Measurements from ENCODE around the gene PCBP2. TPM values are rescaled to one million over a fixed set of nuclear protein-coding genes. Genes with fewer than 3 reads are reported as not detected.
"Not testable (repeated sequence)": the region's sequence is repeated elsewhere in the genome, so short reads cannot be mapped to it uniquely, and the experiment has no call there.

Gene PCBP2
- total RNA-seq, 1 experiment from 2014 or later = 148 TPM

DNA sequence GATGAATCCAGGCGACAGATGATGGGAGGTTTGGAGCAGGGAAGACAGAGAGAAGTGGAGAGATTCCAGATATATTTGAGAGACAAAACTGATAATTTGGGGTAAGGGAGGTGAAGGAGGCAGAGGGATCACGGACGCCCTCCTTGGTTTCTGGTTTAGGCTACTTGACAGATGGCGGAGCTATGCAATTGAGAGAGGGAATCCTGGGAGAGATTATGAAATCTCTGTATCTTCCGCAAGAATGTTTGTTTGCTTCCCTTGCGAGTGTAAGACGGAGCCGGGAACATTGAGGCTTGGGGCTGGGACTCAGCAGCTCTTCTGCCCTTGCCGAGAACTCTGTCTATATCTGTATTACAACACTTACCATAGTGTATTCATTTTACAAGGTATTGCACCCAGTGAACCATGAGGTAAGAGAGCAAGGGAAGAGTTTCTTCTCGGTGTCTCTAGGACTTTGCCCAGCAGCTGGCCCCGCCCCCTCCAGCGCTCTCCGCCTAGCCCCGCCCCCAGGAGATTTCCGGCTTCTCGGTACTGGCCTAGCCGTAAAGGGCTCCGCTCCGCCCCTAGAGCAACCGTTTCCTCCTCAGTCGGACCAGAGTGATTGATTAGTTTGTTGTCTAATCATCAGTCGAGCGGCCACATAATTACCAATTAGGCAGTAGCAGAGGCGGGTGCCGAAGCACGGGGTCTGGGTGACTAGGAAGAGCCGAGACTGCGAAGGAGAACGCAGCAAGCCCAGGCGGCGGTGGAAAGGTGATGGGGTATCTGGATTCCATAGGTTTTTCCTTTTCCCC, 10.7 kb upstream of the PCBP2 start, which contains the start of gene PRR13:
Gene PRR13, plus strand, starts transcription at position 695 of the 794 bp plus-strand sequence. CDS start 981 bp downstream, outside the sequence.
- DNase-seq (ENCODE audit: low read depth) = peak; percentile 99

DNA sequence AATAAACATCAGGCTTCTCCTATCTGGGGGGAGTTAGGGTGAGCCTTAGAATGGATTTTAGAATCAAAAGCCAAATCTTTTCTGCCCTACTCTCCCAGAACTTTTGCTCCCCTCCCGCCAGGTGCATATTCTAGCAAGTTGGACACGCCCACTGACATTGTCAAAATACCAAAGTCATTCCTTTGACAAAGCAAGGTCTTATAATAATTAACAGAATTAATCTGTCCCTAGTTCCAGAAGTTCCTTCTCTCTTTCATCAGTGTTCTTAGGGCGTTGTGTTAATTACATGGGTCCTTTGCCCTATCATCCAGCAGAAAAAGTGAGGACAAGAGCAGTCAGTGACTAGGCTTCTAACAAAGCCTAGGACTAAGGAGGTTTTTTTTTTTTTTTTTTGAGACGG, 7.9 kb upstream of the PCBP2 start:
- no peak for DNase-seq (ENCODE audit: low read depth)

DNA sequence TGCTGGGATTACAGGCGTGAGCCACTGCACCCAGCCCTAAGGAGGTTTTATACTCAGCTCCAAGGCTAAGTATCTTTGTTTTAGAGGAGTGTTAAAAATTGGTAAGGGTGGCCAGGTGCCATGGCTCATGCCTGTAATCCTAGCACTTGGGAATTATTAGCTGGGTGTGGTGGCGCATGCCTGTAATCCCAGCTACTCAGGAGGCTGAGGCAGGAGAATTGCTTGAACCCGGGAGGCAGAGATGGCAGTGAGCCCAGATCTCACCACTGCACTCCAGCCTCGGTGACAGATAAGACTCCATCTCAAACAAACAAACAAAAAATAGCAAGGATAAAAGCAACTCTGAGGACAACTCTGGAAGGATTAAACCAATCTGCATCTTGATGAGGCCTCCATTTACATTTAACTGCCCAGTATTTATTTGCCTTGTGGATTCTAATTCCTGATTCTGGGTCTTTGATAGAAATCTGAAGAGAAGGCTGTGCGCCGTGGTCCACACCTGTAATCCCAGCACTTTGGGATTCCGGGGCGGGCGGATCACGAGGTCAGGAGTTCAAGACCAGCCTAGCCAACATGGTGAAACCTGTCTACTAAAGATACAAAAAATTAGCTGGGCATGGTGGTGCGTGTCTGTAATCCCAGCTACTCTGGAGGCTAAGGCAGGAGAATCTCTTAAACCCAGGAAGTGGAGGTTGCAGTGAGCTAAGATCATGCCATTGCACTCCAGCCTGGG, 7.1 kb upstream of the PCBP2 start:
- DNase-seq (ENCODE audit: low read depth) = not testable (repeated sequence)

DNA sequence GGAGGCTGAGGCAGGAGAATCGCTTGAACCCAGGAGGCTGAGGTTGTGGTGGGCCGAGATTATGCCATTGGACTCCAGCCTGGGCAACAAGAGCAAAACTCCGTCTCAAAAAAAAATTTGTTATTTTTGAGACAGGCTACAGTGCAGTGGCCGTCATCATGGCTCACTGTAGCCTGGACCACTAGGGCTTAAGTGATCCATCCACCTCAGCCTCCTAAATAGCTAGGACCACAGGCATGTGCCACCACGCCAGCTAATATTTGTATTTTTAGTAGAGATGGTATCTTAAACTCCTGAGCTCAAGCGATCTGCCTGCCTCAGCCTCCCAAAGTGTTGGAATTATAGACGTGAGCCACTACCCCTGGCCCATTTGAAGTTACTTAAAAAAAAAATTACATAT, 966 bp upstream of the PCBP2 start:
- DNase-seq (ENCODE audit: low read depth) = no peak

DNA sequence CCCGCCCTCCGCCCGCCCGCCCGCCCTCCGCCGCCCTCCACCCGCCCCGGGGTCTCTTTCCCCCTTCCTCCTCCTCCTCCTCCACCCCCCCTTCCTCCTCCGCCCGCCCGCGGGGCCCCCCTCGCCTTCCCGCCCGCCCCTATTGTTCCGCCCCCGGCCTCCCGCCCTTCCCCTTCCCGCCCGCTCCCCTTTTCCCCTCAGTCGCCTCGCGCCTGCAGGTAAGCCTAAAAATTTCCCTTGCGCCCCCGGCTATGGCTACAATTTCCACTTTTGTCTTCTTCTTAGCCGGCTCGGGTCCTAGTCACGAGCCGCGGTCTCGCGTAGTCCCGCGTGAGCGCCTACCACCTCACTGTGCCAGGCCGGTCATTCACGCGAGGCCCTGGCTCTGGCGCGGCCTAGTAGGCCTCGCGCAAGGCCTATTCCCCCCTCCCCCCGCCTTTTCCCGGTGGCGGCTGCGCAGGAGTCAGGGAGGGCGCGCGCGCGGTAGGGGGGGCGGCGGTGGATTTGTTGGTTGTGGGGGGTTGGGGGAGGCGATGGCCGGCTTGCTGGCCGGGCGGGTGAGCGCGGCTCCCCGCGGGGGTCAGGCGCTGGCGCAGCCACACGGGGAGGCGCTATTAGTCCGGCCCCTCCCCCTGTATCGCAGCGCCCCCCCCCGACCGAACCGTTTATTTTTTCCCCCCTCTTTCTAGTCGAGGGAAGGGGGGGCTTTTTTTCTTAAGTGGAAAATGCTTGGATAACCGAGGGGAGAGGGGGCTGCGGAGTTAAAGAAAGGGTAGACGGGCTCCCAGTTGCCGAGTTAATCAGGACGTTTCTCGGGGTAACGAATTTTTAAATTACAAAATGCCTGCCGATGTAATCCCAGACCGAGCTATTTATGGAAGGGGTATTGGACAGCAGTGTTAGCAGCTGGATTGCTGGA, 516 bp downstream of the PCBP2 start:
- DNase-seq (ENCODE audit: low read depth) = peak; percentile 87

DNA sequence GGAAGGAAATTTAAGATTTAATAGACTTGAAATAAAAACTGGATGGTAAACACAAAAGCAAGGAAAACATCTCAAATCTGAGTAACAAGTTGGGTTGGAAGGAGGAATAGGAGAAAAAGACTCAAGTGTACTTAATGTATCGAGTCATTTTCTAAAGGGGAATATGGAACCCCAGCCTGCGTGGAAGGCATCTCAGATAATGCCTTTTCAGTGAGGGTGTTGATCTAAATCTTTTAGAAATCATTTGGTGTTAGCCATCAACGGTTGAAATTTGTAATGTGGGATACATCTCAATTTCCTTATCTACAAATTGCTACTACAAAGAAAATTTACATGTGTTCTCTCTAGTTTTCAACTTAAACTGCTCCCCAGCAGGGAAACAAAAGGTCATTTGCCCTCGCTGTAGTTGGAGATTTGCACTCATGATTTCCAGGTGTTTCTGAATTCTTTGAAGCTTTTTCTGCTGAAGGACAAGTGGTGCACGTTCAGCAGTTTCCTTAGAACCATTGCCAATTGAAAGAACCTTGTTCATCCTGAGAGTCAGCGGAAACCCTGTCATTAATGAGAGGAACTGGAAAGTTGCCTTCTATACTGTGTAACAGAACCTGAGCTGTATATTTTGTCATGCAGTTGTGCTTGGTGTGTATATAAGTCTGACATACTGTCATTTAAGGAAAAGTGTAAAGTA, 2.2 kb downstream of the PCBP2 start:
- no peak for DNase-seq (ENCODE audit: low read depth)

DNA sequence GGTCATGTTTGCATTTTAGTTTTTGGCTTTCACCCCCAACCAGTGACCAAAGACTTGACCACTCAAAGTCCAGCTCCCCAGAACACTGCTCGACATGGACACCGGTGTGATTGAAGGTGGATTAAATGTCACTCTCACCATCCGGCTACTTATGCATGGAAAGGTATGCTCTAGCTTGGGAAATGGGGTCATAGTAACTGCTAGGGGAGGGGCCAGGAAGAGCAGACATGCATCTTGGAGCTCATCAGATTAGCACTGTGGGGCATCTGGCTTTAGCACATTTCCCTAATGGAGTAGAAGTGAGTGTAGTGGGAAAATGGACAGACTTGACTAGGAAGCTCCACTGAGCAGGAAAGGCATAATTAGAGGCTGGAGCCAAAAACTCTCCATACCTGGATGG, 2.8 kb downstream of the PCBP2 start:
- no peak for DNase-seq (ENCODE audit: low read depth)

DNA sequence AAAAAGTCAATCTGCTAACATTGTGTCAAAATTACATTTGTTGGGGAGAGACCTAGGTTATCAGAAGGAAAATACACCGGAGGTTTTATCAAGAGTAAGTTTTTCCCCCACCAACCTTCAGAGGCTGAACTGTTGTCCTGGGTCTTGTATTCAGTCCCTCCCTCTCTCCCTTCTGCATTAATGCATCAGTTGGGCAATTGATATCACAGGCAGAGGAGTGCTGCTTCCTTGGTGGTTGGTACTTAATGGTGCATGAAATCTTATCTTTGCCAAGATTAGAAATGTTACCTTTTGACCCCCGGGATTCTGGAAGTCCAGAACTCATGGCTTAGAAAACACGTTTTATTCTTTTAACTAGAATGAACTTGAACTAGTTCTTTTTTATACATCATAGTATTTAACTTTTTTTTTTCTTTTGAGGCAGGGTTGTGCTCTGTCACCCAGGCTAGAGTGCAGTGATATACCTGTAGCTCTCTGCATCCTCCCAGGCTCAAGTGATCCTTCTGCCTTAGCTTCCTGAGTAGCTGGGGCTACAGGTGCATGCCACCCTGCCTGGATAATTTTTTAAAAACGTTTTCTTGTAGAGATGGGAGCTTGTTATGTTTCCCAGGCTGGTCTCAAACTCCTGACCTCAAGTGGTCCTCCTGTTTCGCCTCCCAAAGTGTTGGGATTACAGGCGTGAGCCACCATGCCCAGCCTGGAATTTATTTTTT, 4.9 kb downstream of the PCBP2 start:
- DNase-seq (ENCODE audit: low read depth) = no peak

DNA sequence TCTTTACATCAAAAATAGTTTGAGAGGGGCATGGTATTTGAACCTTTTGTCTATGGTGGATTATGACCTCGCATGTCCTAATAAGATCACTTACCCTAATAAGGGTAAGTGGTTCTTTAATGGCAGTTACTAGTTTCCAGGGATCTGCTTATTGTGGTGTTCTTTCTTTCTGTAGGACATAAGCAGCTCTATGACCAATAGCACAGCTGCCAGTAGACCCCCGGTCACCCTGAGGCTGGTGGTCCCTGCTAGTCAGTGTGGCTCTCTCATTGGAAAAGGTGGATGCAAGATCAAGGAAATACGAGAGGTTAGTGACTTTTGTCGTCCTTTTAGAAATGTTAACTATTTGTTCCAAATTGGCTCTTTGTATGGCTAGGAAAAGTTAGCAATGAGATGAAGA, 7.2 kb downstream of the PCBP2 start:
- no peak for DNase-seq (ENCODE audit: low read depth)

DNA sequence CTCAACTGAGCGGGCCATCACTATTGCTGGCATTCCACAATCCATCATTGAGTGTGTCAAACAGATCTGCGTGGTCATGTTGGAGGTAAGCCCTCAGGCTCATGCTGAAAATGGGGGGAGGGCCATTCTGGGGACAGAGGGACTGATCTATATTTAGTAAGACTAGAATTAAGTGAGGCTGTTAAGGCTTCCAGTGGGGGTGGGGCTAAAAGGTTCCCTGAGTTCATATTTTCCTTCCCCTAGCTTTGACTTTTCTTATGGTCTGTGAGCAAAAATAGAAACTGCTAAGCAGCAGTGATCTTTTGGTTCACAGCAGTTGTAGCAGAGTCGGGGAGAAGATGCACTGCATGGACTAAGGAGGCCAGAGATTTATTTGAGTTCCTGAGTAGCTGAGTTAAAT, 9.2 kb downstream of the PCBP2 start:
- no peak for DNase-seq (ENCODE audit: low read depth)

DNA sequence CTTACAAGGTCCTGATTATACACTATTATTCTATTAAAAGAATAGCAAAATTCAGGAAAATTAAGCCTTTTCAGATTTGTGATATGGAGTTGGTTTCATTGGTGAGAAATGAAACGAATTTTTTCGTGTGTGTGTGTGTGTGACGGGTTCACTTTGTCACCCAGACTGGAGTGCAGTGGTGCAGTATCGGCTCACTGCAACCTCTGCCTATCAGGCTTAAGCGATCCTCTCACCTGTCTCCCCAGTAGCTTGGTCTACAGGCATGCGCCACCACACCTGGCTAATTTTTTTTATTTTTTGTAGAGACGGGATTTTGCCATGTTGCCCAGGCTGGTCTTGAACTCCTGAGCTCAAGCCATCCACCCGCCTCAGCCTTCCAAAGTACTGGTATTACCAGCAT, 9.7 kb downstream of the PCBP2 start:
- no peak for DNase-seq (ENCODE audit: low read depth)

DNA sequence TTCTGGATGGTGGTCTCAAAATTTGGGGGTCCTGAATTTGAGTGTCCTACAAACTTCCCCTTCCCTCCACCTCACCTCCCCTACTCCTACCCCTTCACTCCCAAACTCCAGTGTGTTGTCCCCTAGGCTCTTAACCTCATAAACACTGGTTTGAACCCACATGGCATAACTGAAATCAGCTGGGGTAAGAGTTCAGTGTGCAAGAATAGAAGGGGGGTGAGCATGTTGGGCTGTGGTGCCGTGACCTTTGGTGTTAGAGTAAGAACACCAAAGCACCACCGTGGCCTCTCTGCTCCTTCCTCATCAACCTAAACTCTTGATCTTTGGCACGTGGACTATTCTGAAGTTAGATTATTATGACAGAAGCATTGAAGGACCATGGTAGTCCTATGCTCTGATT, 11.0 kb downstream of the PCBP2 start:
- DNase-seq (ENCODE audit: low read depth) = no peak

DNA sequence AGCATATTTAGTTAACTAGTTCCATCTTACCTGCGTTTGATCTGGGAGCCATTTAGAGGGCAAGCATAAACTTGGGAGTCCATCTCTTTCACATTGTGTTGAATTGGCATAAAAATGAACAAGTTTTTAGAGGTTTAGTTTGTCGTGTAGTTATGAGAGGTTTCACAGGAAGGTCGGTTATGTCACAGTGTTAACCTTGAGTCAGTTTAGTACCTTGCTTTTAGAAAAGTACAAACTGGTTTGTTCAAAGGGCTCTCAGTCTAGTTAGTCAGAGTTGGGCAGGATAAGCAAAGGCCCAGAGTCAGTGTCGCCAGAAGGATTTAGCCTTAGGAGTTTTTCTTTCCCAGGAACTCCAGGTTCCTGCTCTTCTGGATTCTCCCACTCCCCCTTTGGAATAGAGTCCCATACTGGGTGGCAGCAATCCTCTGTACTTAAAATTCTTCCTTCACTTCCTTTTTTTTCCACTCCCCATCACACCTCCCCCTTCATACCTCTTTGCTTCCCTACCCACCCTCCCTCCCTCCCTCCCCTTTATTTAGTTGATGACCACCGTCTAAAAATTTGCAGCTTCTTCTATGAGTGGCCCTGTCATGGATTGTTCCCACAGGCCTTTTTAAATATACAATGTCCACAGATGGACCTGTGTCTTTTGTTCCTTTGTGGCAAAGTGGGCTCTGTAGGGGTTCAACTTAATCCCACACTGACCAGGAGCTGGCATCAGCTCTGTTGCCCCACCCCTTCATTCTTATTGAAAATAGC, 12.1 kb downstream of the PCBP2 start:
- no peak for DNase-seq (ENCODE audit: low read depth)

DNA sequence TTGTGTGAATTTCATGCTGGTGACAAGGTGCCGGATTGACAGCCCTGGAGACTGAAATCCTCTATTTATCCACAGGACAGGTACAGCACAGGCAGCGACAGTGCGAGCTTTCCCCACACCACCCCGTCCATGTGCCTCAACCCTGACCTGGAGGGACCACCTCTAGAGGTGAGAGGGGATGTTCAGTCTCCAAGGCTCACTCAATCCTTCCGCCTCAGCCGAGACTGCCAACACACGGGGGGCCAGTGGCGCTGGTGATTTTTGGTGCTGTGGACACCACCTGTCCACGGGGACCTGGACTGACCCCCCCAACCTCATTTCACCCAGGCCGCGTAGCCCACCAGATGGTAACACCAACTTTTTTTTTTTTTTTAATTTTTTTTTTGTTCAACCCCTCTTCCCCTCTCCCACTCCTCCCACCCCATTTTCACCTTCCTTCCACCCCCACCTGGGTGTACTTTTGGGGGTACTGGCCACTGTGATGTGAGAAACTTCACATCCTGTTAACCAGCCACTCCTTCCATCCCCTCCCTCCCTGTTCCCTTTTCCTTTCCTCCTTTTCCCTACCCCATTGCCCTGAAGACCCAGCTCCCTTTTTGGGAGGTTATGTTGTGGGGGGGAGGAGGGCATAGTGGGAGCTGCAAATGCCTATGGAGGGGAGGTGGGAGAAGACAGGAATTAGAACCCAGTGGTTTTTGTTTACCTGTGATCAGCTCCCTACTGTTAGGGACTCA, 12.9 kb downstream of the PCBP2 start:
- no peak for DNase-seq (ENCODE audit: low read depth)

DNA sequence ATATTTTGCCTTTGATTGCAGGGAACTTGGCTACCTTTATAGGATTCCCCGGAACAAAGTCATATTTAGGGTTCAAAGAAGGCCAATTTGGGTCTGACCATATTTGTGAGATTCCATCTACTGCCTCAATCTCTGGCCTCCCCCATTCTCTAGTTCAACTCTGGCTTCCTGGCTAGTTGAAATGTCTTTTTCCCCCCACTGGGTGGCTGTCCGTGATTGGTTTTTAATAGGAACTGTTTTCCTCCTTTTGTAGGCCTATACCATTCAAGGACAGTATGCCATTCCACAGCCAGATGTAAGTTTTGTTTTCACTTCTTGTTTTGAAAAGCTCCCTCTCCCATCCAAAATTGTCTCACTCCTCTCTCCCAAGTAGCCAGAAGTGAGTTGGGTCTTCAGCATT, 13.8 kb downstream of the PCBP2 start:
- DNase-seq (ENCODE audit: low read depth) = no peak

DNA sequence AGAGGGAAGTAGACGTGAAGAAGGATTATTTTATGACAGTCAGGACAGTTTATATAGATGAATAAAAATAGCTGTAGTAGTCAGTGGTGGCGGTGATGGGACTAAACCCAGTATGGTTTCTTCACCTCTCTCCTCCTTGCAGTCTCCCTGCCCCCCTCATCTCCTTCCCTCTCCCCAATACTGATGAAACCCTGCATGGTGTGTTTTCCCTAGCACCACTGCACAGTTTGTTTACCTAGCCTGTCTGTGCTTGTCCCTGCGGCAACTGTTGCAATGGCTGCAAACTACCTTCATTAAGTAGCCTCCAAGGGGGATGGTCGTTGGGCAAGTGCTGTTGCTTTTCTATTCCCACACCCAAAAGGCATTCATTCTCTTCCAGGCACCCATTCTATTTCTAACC, 14.7 kb downstream of the PCBP2 start:
- DNase-seq (ENCODE audit: low read depth) = no peak

DNA sequence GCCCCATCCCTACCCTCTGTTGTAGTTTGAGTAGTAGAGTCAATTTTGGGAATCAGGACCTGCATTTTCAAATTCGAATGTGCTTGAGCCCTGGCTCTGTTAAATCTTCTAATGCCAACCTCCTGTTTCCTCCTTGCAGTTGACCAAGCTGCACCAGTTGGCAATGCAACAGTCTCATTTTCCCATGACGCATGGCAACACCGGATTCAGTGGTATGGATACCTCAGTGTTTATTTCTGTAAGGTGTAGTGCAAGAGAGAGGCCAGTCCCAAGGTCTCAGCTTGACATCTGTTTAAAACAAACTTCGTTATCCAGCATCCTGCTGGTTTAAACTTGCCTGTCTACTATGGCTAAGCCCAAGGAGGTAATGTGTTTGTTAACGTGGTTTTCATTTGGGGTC, 15.2 kb downstream of the PCBP2 start:
- DNase-seq (ENCODE audit: low read depth) = no peak

DNA sequence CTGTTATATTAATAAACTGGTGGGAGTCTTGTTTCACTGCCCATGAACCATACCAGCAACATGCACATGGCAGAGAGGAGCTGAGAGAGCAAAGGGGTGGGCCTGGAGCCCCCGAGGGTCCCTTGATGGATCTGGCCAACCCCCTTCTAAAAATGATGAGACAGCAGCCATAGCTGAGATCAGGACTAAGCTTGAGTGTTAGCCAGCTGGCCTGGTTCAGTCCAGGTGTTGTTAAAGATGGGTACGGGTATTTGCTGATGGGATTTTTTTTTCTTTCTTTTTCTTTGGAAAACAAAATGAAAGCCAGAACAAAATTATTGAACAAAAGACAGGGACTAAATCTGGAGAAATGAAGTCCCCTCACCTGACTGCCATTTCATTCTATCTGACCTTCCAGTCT, 16.0 kb downstream of the PCBP2 start:
- DNase-seq (ENCODE audit: low read depth) = no peak

DNA sequence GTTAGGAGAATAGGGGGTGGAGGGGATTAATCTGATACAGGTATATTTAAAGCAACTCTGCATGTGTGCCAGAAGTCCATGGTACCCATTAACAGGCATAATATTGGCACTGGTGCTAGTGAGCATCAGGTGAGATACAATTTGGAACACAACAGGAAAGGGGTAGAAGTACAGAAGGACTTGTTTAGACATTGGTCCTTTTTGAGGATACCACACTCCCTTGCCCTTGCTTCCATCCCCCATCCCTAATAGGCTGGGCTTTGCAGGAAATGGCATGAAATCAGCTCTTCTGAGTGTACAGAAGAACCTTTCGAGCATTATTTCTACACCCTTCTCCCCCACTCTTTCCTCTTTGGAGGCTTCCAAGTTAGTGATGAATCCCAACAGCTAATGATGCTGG, 16.4 kb downstream of the PCBP2 start:
- no peak for DNase-seq (ENCODE audit: low read depth)

Measured in Daoy (cell line).